CMK (cell line): ENCODE results near the gene C2orf69.

Experiments
- DNase-seq: peaks from one replicate; pipeline ENCODE4 v3.0.0-alpha.2; 2010; ENCODE audit warnings: low read depth

C2orf69 gene

GRCh38 chr2:199968126-199968525 lies 57.0 kb downstream of the C2orf69 start:
- no peak for DNase-seq

- DNase-seq: no peak
Measured at GRCh38 chr2:199972088-199972626, 61.1 kb downstream of the C2orf69 start.

DNA sequence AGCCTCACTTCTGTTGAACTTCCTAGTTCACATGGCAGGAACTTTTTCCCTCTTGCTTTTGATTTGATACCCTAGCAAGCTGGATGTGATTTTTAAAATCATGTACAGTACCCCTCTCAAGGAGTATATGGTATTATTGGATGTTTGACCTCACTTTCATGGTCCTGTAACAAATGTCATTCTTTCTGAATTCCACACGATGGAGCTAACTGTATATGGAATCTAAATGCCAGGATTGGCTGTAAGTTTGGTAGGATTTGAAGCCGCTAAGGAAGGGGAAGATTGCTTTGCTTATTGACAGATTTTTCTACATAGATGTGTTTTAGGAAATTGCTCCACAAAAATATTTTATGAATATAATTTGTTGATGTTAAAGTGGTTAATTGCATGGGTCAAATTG lies 62.6 kb downstream of the C2orf69 start:
- DNase-seq: no peak

GRCh38 chr2:199975273-199975895 lies 64.3 kb downstream of the C2orf69 start:
- no peak for DNase-seq
